SH-SY5Y (cell line): ENCODE results near the gene KAT2B.

Source experiments
- GATA2 ChIP-seq: IDR thresholded peaks from 2 replicates; pipeline ENCODE4 v1.6.1; 2011; ENCODE audit warnings: mild to moderate bottlenecking, low read depth, low read length
- GATA3 ChIP-seq: IDR thresholded peaks from 2 replicates; pipeline ENCODE4 v1.6.1; 2011; ENCODE audit warnings: low read depth, mild to moderate bottlenecking, low read length, moderate library complexity

DNA sequence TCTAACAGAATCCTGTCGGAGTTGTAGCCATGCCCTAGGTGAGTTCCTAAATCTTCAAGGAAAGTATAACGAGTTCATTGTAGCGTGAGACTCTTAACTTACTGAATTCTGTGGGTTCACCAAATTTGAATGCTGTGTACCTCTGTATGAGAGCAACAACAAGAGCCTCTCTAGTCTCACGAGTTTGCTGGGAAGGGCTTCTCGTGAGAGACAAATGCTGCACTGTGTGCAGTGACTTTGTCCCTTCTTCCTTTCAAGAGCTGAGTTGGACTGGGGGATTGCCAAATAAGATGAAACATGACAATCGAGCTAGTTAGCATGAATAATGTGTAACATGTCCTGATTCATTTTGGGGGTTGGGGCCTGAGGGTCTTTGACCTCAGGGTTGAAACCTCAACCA, 32.2 kb downstream of the KAT2B start:
- TF ChIP-seq GATA2 (no peak), GATA3 (no peak)
